Esophagus squamous epithelium (tissue), 5 donors: ENCODE data around the gene RPS6KB2. TPM values are rescaled to one million over a fixed set of nuclear protein-coding genes. Genes with fewer than 3 reads are reported as not detected.

Experiments used
- DNase-seq: peaks from one replicate; lab custom pipeline; 2025; lab: John Stamatoyannopoulos, UW
- H3K27ac ChIP-seq, 4 donors: fragments of 200-600 bp; sonication (generic); one replicate each; pipeline ENCODE4 v1.5.1; 2016 to 2019; ENCODE audit warnings: mild to moderate bottlenecking in 1 of 4
- H3K27me3 ChIP-seq, 4 donors: fragments of 200-600 bp; sonication (generic); 1 replicate in 3 of 4; 2 replicates in 1 of 4; pipeline versions ENCODE4 v1.5.1 to v1.6.0; 2017 to 2021; ENCODE audit warnings: antibody characterized with exemption in 1 of 4
- H3K36me3 ChIP-seq, 3 donors: fragments of 200-600 bp; sonication (generic); one replicate each; pipeline ENCODE4 v1.5.1; 2016 to 2019
- H3K4me1 ChIP-seq, 3 donors: fragments of 200-600 bp; sonication (generic); one replicate each; pipeline ENCODE4 v1.5.1; 2017 to 2019
- H3K4me3 ChIP-seq, 4 donors: fragments of 200-600 bp; sonication (generic); 1 replicate in 3 of 4; 2 replicates in 1 of 4; pipeline ENCODE4 v1.5.1; 2016 to 2019; ENCODE audit warnings: mild to moderate bottlenecking in 2 of 4, moderate library complexity in 1 of 4
- H3K9me3 ChIP-seq, 3 donors: fragments of 200-600 bp; sonication (generic); one replicate each; pipeline ENCODE4 v1.5.1; 2016 to 2019
- POLR2A ChIP-seq, 4 donors: fragments of 450-650 bp; IDR thresholded peaks; one replicate each; pipeline ENCODE4 v1.6.1; 2017; ENCODE audit warnings: antibody characterized with exemption in 4 of 4, mild to moderate bottlenecking in 4 of 4, moderate library complexity in 3 of 4
- WGBS, 2 donors: methylation state at CpG; one replicate each; pipeline ENCODE4 v1.1.5; 2018; 5-methylcytosine and 5-hydroxymethylcytosine counted together
- intact Hi-C: fragments of 100-400 bp; cut with DNase I; formaldehyde crosslinking; loops from one replicate; pipeline ENCODE4 v1.15.0; 2022
- total RNA-seq, 4 donors: library from RNA; depleted of rRNA; stranded (reverse); fragments of >200 nt; gene quantifications; one replicate each; pipeline ENCODE4 v1.1.0, GENCODE V29; 2016
- TF ChIP-seq, protein P1 (sequence below), 6 experiments: fragments of 450-650 bp in 4 of 6; fragments of 200-600 bp in 2 of 6; sonication (generic) in 2 of 6; IDR thresholded peaks; one replicate each; pipeline ENCODE4 v1.5.1; 2016 to 2019; ENCODE audit warnings: antibody characterized with exemption in 6 of 6, mild to moderate bottlenecking in 4 of 6, moderate library complexity in 4 of 6
- donor health status: DM: yes; HTN: yes; CAD: no.

The RPS6KB2 gene
- total RNA-seq, 4 donors from 2014 or later, result 67.5 to 121 (median 113) TPM

DNA sequence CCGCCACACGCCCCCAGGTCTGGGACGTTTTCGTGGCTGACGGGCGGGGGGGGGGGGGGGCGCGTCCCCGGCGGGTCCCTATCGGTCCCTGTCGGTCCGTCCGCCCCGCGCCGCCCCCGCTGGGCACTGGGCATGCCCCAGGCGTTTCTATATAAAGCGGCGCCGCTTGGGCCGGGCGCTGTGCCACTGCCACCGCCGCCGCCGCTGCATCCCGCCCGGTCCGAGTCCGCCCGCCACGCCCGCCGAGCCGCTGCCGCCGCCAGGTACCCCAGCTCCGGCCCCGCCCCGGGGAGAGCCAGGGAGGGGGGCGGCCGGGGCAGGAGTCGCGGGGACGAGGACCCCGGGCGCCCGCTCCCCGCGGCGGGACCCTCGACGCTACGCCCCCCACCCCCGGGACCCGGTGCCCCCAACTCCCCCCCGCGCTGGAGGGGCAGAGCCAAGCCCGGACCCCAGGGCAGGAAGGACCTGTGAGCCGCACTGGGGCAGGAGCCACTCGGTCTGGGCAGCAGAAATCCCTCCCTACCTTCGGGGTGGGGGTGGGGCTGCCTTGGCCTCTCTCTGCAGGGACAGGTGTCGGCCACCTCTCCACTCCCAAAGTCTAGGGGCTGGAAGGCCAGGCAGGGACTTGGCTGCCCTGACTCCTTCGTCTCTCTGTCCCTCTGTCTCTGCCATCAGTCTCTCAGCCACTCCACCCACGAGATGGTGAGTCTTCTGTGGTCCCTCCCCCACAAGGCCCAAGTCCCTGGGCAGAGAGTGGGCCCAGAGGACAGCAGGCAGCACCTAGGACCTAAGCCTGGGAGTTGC, 12.6 kb upstream of the RPS6KB2 start, which contains the start of gene CARNS1:
CARNS1 (plus strand) TSS at position 178 of the 804 bp plus-strand sequence; CDS start at position 700, 522 bp downstream.
- peaks cover 0 to 30% (median 0%) of the 10 kb centered on the region in 4 donors for H3K27me3 ChIP-seq
- peak within 1 kb of the TSS; percentile 0 to 78 (median 40) for H3K27ac ChIP-seq
- H3K4me3 ChIP-seq, result peak within 1 kb of the TSS; percentile 16 to 62 (median 36)
- no peaks in the 10 kb centered on the region for H3K9me3 ChIP-seq
- no peak for DNase-seq
- WGBS, 2 donors, result 0% methylated on average over 12 of the region's 67 CpGs; no CpG with 5 or more reads in 1 of the 2 donors
- H3K4me1 ChIP-seq, result peaks cover 40 to 67% (median 49%) of the 10 kb centered on the region in 3 donors
- H3K36me3 ChIP-seq, result no peaks in the 10 kb centered on the region
- TF ChIP-seq, protein P1, sequence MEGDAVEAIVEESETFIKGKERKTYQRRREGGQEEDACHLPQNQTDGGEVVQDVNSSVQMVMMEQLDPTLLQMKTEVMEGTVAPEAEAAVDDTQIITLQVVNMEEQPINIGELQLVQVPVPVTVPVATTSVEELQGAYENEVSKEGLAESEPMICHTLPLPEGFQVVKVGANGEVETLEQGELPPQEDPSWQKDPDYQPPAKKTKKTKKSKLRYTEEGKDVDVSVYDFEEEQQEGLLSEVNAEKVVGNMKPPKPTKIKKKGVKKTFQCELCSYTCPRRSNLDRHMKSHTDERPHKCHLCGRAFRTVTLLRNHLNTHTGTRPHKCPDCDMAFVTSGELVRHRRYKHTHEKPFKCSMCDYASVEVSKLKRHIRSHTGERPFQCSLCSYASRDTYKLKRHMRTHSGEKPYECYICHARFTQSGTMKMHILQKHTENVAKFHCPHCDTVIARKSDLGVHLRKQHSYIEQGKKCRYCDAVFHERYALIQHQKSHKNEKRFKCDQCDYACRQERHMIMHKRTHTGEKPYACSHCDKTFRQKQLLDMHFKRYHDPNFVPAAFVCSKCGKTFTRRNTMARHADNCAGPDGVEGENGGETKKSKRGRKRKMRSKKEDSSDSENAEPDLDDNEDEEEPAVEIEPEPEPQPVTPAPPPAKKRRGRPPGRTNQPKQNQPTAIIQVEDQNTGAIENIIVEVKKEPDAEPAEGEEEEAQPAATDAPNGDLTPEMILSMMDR (IDR thresholded peaks at IDR 0.05), result no peak
- TF ChIP-seq POLR2A (IDR thresholded peaks at IDR 0.05), result no peak
- intact Hi-C loops, result no loop called here

DNA sequence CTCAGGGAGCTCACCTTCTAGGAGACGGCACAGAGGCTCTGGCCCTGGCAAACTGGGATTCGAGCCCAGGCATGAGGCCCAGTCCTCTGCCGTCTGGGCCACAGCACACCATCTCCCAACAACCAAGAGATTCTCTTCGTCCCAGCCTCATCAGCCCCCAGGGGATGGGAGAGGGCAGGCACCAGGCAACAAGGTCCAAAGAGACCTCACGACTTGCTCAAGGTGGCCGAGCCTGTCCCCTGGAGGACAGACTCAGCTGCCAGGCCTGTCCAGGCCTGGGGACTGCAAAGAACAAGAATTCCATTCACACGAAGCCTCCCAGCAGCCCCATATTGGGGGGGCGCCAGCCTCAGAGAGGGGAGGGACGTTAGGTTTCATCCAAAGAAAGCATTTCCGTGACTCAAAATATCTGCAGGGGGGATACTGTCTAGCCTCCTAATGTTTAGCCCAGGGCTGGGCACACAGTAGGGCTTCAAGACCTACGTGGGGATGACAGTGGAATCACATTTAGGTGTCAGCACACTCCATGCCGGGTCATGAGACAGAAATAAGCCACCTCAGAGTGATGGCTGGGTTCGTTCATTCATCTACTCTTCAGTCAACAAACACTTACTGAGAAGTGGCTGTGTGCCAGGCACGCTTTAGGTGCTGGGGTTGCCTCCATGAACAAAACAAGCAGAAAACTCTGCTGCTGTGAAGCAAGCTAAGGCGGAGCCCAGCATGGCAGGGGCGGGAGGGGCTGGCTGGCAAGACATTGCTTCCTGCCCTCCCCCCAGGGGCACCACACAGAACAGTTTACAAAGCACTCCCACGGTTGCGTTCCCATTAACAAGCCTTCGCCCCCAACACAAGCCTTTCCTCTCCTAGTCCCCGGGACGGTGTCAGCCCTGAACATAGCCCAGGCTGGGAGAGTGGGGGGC, 11.6 kb upstream of the RPS6KB2 start:
- Histone ChIP-seq H3K27ac (peak overlapping the region; percentile 31 to 78 (median 60)), H3K9me3 (no peaks in the 10 kb centered on the region), H3K4me3 (no peak overlapping the region), H3K36me3 (no peaks in the 10 kb centered on the region), H3K4me1 (peaks cover 42 to 73% (median 52%) of the 10 kb centered on the region in 3 donors), H3K27me3 (peaks cover 0 to 21% (median 0%) of the 10 kb centered on the region in 4 donors)
- TF ChIP-seq POLR2A (IDR thresholded peaks at IDR 0.05), result no peak
- TF ChIP-seq, protein P1 (IDR thresholded peaks at IDR 0.05), result no peak
- no peak for DNase-seq
- intact Hi-C loops, result no loop called here
- 35 to 43% methylated on average over 4 to 5 of the region's 21 CpGs for WGBS, 2 donors

DNA sequence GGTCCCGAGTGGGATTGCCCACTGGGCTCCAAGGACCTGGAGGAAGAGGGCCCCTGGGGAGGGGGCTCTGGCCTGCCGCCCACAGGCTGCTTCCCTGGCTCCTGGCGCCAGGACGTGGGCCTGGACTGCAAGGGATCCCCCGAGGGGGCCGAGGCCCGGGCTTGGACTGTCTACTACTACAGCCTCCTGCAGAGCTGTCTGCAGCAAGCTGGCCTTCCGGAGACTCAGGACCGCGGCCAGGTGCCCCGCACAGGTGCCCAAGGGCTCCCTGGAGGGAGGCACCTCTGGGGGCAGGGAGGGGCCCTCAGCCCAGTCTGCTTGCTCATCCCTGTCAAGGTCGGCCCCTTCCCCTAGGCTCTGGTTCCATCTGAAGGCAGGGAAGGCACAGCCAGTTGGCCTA, 10.9 kb upstream of the RPS6KB2 start:
- Histone ChIP-seq H3K27ac (peak overlapping the region; percentile 31 to 78 (median 60)), H3K4me3 (no peak overlapping the region), H3K27me3 (peaks cover 0 to 13% (median 0%) of the 10 kb centered on the region in 4 donors), H3K4me1 (peaks cover 42 to 75% (median 52%) of the 10 kb centered on the region in 3 donors), H3K36me3 (no peaks in the 10 kb centered on the region), H3K9me3 (no peaks in the 10 kb centered on the region)
- TF ChIP-seq POLR2A (IDR thresholded peaks at IDR 0.05), result no peak
- TF ChIP-seq, protein P1 (IDR thresholded peaks at IDR 0.05), result no peak
- intact Hi-C loops, result no loop called here
- DNase-seq, result no peak
- WGBS, 2 donors, result 55% methylated on average over 4 of the region's 12 CpGs; no CpG with 5 or more reads in 1 of the 2 donors

- Histone ChIP-seq H3K27ac (peak overlapping the region; percentile 4 to 62 (median 61)), H3K9me3 (no peaks in the 10 kb centered on the region), H3K4me1 (peaks cover 42 to 84% (median 59%) of the 10 kb centered on the region in 3 donors), H3K36me3 (no peaks in the 10 kb centered on the region), H3K27me3 (peaks cover 0 to 5% (median 0%) of the 10 kb centered on the region in 4 donors), H3K4me3 (no peak overlapping the region)
- WGBS, 2 donors, result 20 to 37% methylated on average over 2 to 12 of the region's 26 CpGs
- no peak for TF ChIP-seq POLR2A (IDR thresholded peaks at IDR 0.05)
- TF ChIP-seq, protein P1 (IDR thresholded peaks at IDR 0.05), result no peak
- intact Hi-C loops, result no loop called here
- DNase-seq, result no peak
Measured at GRCh38 chr11:67418476-67419281, 9.6 kb upstream of the RPS6KB2 start.
